ENCODE measurements around the gene HSD17B14. TPM values are rescaled to one million over a fixed set of nuclear protein-coding genes. Genes with fewer than 3 reads are reported as not detected.
A peak's percentile ranks its signal among the peaks of the same experiment; 100 is the strongest.
"Not testable (repeated sequence)": the region's sequence is repeated elsewhere in the genome, so short reads cannot be mapped to it uniquely, and the experiment has no call there.

HSD17B14 gene
- total and polyA plus RNA-seq, 7 donors: 4.3 to 21.0 (median 16.9) TPM

DNA sequence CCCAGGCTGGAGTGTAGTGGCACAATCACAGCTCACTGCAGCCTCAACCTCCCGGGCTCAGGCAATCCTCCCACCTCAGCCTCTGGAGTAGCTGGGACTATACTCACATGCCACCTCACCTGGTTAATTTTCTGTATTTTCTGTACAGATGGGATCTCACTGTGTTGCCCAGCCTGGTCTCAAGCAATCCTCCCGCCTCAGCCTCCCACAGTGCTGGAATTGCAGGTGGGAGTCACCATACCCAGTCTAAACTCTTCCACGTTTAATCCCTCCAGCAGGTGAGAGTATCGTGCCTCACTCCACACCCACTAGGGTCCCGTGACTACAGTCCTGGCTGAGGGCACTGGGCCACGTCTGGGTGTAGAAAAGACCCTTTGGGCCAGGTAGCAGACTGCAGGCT, 42.0 kb downstream of the HSD17B14 start:
- DNase-seq: no peak
- intact Hi-C loops (cut with DNase I): loop anchor here (2.0 kb wide), 1 partner anchor 17 kb away; the partner anchor contains the start of gene BCAT2
- peak overlapping the region; percentile 86 to 90 (median 87) for H3K27ac ChIP-seq

DNA sequence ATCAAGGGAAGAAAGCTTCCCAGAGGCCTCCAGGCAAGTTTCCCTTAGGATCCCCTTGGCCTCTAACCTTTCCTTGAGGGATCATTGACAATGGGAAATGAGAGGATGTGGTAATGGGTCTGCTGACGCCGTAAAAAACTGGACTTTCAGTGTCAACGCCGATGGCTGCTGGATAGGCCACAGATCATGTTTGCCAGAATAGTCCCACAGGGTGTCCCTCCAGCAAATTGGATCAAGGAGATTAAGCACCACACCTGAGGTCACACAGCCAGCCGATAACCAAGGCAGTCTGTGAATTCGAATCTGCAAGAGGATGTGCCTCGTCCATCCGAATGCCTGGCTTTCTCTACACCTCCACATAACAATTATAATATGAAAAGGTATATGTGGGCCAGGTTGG, 43.0 kb downstream of the HSD17B14 start:
- Histone ChIP-seq H3K27ac (no peak overlapping the region), H3K36me3 (no peaks in the 10 kb centered on the region), H3K4me3 (no peak overlapping the region), H3K4me1 (peaks cover 0 to 21% (median 20%) of the 10 kb centered on the region in 4 donors), H3K9me3 (no peaks in the 10 kb centered on the region), H3K27me3 (no peaks in the 10 kb centered on the region)
- intact Hi-C loops (cut with DNase I): no loop called here
- 76 to 86% methylated on average over 8 of the region's 8 CpGs for WGBS, 2 donors
- TF ChIP-seq, protein P1, sequence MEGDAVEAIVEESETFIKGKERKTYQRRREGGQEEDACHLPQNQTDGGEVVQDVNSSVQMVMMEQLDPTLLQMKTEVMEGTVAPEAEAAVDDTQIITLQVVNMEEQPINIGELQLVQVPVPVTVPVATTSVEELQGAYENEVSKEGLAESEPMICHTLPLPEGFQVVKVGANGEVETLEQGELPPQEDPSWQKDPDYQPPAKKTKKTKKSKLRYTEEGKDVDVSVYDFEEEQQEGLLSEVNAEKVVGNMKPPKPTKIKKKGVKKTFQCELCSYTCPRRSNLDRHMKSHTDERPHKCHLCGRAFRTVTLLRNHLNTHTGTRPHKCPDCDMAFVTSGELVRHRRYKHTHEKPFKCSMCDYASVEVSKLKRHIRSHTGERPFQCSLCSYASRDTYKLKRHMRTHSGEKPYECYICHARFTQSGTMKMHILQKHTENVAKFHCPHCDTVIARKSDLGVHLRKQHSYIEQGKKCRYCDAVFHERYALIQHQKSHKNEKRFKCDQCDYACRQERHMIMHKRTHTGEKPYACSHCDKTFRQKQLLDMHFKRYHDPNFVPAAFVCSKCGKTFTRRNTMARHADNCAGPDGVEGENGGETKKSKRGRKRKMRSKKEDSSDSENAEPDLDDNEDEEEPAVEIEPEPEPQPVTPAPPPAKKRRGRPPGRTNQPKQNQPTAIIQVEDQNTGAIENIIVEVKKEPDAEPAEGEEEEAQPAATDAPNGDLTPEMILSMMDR (IDR thresholded peaks at IDR 0.05): no peak
- no peak for TF ChIP-seq POLR2A (IDR thresholded peaks at IDR 0.05)
- no peak for TF ChIP-seq POLR2AphosphoS5 (IDR thresholded peaks at IDR 0.05)
- TF ChIP-seq EP300 (IDR thresholded peaks at IDR 0.05): no peak
- no peak for DNase-seq

More for the DNA sequence above, 42.0 kb downstream of the HSD17B14 start:
- Histone ChIP-seq H3K4me1 (peaks cover 0 to 21% (median 20%) of the 10 kb centered on the region in 4 donors), H3K9me3 (no peaks in the 10 kb centered on the region), H3K4me3 (no peak overlapping the region), H3K27me3 (no peaks in the 10 kb centered on the region), H3K36me3 (peaks cover 0 to 6% (median 0%) of the 10 kb centered on the region in 4 donors)
- TF ChIP-seq, protein P1 (IDR thresholded peaks at IDR 0.05): no peak
- no peak for TF ChIP-seq POLR2A (IDR thresholded peaks at IDR 0.05)
- no peak for TF ChIP-seq POLR2AphosphoS5 (IDR thresholded peaks at IDR 0.05)
- no peak for TF ChIP-seq EP300 (IDR thresholded peaks at IDR 0.05)
- 82 to 87% methylated on average over 6 of the region's 6 CpGs for WGBS, 2 donors

DNA sequence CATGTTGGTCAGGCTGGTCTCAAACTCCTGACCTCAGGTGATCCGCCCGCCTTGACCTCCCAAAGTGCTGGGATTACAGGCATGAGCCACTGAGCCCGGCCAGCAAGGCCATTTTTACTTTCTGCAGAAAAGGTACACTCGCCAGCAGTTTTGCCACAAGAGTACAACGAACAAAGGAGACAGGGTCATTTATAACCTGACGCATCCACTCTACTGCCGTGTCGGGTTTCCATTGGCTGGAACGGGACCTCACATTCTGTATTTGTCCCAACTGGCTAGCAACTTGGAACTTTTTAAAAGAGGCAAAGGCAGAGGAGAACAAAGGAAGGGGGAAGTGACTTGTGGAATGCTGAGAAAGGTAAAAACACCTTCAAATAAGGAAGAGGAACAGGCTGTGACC, 49.0 kb downstream of the HSD17B14 start:
- H3K36me3 ChIP-seq; intact Hi-C loops (cut with DNase I); H3K4me1 ChIP-seq; H3K27me3 ChIP-seq; H3K4me3 ChIP-seq; DNase-seq; H3K27ac ChIP-seq; H3K9me3 ChIP-seq: not testable (repeated sequence)
- WGBS, 2 donors: 73 to 90% methylated on average over 9 of the region's 9 CpGs

DNA sequence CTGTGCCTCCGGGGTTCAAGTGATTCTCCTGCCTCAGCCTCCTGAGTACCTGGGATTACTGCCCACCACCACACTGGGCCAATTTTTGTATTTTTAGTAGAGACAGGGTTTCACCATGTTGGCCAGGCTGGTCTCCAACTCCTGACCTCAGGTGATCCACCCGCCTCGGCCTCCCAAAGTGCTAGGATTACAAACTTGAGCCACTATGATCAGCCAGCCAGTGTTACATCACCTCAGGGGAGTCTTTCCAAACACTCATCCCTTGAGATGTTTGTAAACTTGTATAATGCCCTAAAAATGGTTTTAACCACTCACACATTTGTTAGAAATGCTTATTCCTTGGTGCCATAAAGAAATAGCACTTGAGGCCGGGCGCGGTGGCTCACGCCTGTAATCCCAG, 49.9 kb downstream of the HSD17B14 start:
- H3K9me3 ChIP-seq; H3K27ac ChIP-seq; H3K4me1 ChIP-seq; DNase-seq; H3K27me3 ChIP-seq; intact Hi-C loops (cut with DNase I); H3K4me3 ChIP-seq; H3K36me3 ChIP-seq: not testable (repeated sequence)
- 75 to 93% methylated on average over 7 of the region's 7 CpGs for WGBS, 2 donors

DNA sequence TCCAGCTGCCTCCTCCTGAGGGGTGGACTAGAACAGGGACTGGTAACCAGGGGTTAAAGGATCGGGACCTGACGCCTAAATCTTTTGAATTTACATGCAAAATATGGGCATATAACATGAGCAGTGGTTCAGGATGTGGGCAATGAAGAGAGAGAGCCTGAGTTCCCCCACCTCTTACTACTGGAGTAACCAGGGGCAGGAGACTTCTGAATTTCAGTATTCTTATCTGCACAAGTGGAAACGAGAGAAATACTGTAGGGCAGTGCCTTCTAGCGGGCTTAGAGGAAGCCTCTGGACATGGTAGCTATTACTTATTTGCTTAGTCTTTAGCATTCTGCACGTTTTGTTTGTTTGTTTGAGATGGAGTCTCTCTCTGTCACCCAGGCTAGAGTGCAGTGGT, 51.8 kb downstream of the HSD17B14 start:
- no peak for DNase-seq
- intact Hi-C loops (cut with DNase I): no loop called here
- Histone ChIP-seq H3K9me3 (no peaks in the 10 kb centered on the region), H3K4me3 (no peak overlapping the region), H3K27ac (no peak overlapping the region), H3K27me3 (no peaks in the 10 kb centered on the region), H3K4me1 (peaks cover 0 to 14% (median 6%) of the 10 kb centered on the region in 4 donors), H3K36me3 (no peaks in the 10 kb centered on the region)
- TF ChIP-seq, protein P1 (IDR thresholded peaks at IDR 0.05): no peak
- TF ChIP-seq POLR2AphosphoS5 (IDR thresholded peaks at IDR 0.05): no peak
- no peak for TF ChIP-seq POLR2A (IDR thresholded peaks at IDR 0.05)
- no peak for TF ChIP-seq EP300 (IDR thresholded peaks at IDR 0.05)
- WGBS, 2 donors: 25 to 65% methylated on average over 5 of the region's 5 CpGs

All from sigmoid colon (tissue), 7 donors.